Osteocyte (in vitro differentiated cells): ENCODE measurements around the gene PHF3. TPM values are rescaled to one million over a fixed set of nuclear protein-coding genes. Genes with fewer than 3 reads are reported as not detected.
"Not testable (repeated sequence)": the region's sequence is repeated elsewhere in the genome, so short reads cannot be mapped to it uniquely, and the experiment has no call there.

Source experiments
- DNase-seq: peaks from one replicate; pipeline ENCODE4 v3.0.0; 2021; ENCODE audit warnings: mixed read lengths; ENCODE audit not compliant: unreplicated experiment; ENCODE audit errors: extremely low spot score
- H3K27ac Mint-ChIP-seq: one replicate; pipeline ENCODE4 v1.8.0; 2021; ENCODE audit warnings: mild to moderate bottlenecking, mixed read lengths; ENCODE audit not compliant: unreplicated experiment
- H3K27me3 Mint-ChIP-seq: one replicate; pipeline ENCODE4 v1.8.0; 2021; ENCODE audit warnings: mixed read lengths; ENCODE audit not compliant: unreplicated experiment
- H3K36me3 Mint-ChIP-seq: one replicate; pipeline ENCODE4 v1.8.0; 2021; ENCODE audit warnings: mixed read lengths; ENCODE audit not compliant: unreplicated experiment
- H3K4me1 Mint-ChIP-seq: one replicate; pipeline ENCODE4 v1.8.0; 2021; ENCODE audit warnings: mixed read lengths; ENCODE audit not compliant: unreplicated experiment
- H3K4me3 Mint-ChIP-seq: one replicate; pipeline ENCODE4 v1.8.0; 2021; ENCODE audit warnings: mild to moderate bottlenecking, moderate library complexity, mixed read lengths; ENCODE audit not compliant: unreplicated experiment
- H3K9me3 Mint-ChIP-seq: one replicate; pipeline ENCODE4 v1.8.0; 2021; ENCODE audit warnings: mixed read lengths; ENCODE audit not compliant: unreplicated experiment
- total RNA-seq: library from RNA; stranded (reverse); gene quantifications from 2 replicates; pipeline ENCODE4 v1.2.1, GENCODE V29; 2021
- TF ChIP-seq, protein P1 (sequence below): fragments of 200-600 bp; sonication (generic); IDR thresholded peaks from 2 replicates; pipeline ENCODE4 v1.5.0; 2021; ENCODE audit warnings: antibody characterized with exemption, mild to moderate bottlenecking, moderate library complexity

PHF3 gene
- total RNA-seq, 1 donor from 2014 or later, result 51.5 TPM

DNA sequence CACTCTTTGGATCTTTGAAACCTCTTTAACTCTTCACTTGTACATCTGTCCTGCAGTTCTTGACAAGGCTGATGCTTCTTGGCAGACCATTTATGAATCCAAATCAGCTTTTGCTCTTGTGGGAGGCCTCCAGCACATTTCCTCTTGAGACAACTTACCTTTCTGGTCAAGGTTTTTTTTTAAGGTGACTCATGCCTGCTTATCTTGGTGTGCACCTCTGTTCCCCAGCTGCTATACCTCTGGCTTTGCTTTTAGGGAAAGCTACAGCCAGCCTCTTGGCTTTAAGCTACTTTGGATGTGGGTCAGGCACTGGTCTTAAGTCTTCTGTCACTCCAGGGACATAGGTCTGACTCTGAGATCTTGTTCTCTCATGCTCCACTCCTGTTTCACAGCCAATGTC, 106.5 kb downstream of the PHF3 start:
- no peak for DNase-seq
- Mint-ChIP-seq H3K9me3 (peaks cover 14% of the 10 kb centered on the region), H3K36me3 (peaks cover 5% of the 10 kb centered on the region), H3K4me3 (no peak overlapping the region), H3K27ac (no peak overlapping the region), H3K4me1 (peaks cover 9% of the 10 kb centered on the region), H3K27me3 (peaks cover 4% of the 10 kb centered on the region)
- TF ChIP-seq, protein P1, sequence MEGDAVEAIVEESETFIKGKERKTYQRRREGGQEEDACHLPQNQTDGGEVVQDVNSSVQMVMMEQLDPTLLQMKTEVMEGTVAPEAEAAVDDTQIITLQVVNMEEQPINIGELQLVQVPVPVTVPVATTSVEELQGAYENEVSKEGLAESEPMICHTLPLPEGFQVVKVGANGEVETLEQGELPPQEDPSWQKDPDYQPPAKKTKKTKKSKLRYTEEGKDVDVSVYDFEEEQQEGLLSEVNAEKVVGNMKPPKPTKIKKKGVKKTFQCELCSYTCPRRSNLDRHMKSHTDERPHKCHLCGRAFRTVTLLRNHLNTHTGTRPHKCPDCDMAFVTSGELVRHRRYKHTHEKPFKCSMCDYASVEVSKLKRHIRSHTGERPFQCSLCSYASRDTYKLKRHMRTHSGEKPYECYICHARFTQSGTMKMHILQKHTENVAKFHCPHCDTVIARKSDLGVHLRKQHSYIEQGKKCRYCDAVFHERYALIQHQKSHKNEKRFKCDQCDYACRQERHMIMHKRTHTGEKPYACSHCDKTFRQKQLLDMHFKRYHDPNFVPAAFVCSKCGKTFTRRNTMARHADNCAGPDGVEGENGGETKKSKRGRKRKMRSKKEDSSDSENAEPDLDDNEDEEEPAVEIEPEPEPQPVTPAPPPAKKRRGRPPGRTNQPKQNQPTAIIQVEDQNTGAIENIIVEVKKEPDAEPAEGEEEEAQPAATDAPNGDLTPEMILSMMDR, result no peak

DNA sequence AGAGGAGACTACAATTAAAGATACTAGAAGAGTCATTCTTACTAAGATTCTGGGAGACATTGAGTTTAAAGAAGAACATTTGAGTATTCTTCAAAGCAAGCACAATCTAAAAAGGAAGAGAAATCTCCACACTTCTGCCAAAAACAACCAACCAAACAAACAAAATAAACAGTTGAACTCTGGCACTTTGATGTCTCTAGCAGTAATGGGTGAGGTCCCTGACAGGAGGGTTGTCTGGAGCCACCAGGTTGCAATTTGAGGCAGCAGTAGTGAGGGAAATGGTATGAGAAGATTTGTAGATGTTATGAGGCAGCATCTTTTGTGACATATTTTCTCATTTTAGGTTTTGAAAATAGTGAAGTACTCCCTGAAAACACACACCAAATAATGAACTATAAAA, 108.1 kb downstream of the PHF3 start:
- Mint-ChIP-seq H3K4me1 (peaks cover 9% of the 10 kb centered on the region), H3K27me3 (peaks cover 11% of the 10 kb centered on the region), H3K36me3 (peaks cover 2% of the 10 kb centered on the region), H3K9me3 (peaks cover 19% of the 10 kb centered on the region), H3K4me3 (no peak overlapping the region), H3K27ac (no peak overlapping the region)
- DNase-seq, result no peak
- TF ChIP-seq, protein P1, result no peak

DNA sequence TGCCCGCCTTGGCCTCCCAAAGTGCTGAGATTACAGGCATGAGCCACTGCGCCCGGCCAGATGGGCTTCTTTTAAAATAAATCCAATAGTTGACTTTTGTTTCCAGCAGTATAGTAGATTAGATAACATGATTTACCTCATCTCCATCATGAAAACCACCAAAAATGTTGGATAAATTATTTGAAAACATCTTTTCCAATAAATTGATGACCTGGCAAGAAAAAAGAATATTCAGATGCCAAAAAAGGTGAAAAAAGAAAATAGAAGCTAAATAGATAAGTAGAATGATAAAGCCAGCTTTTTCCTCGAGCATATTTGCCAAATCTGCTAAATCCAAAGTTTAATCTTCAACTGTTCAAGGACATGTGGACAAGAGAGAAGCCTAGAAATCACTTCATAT, 109.2 kb downstream of the PHF3 start:
- no peak overlapping the region for H3K4me3 Mint-ChIP-seq
- TF ChIP-seq, protein P1, result no peak
- H3K9me3 Mint-ChIP-seq, result peaks cover 14% of the 10 kb centered on the region
- no peak for DNase-seq
- no peak overlapping the region for H3K27ac Mint-ChIP-seq
- peaks cover 17% of the 10 kb centered on the region for H3K27me3 Mint-ChIP-seq
- H3K4me1 Mint-ChIP-seq, result peaks cover 9% of the 10 kb centered on the region
- H3K36me3 Mint-ChIP-seq, result no peaks in the 10 kb centered on the region

DNA sequence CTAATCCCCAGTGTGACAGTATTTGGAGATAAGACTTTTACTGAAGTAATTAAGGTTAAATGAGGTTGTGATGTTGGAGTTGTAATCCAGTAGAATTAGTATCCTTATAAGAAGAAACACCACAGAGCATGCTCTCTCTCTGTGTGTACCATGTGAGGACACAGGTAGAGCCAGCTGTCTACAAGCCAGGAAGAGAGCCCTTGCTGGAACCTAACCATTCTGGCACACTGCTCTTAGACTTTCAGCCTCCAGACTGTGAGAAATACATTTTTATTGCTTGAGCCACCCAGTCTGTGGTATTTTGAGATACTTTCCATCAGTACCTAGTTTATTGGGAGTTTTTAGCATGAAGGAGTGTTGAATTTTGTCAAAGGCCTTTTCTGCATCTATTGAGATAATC, 110.2 kb downstream of the PHF3 start:
- no peak for DNase-seq
- no peaks in the 10 kb centered on the region for H3K36me3 Mint-ChIP-seq
- TF ChIP-seq, protein P1, result no peak
- peaks cover 14% of the 10 kb centered on the region for H3K9me3 Mint-ChIP-seq
- no peak overlapping the region for H3K4me3 Mint-ChIP-seq
- peaks cover 17% of the 10 kb centered on the region for H3K27me3 Mint-ChIP-seq
- H3K4me1 Mint-ChIP-seq, result peaks cover 3% of the 10 kb centered on the region
- no peak overlapping the region for H3K27ac Mint-ChIP-seq

DNA sequence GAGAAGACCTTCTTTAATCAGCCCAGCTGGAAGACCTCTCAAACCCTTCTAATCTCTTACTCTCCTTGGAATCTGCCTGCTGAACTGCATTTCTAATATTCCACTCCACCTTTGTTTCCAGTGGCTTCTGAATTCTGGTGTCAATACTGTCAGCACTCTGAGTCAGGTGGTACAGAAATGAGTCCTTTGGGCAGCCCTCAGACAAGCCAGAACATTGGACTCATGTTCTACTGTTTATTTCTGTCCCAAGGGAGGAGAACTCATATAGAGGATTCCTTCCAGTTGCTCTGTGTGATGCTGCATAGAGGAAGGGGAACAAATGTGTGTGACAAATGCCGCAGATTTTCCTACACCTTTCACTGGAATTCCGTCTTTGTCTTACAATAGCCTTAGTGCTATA, 114.8 kb downstream of the PHF3 start:
- Mint-ChIP-seq H3K4me3 (no peak overlapping the region), H3K27ac (no peak overlapping the region), H3K9me3 (peaks cover 14% of the 10 kb centered on the region), H3K4me1 (no peaks in the 10 kb centered on the region), H3K27me3 (peaks cover 17% of the 10 kb centered on the region), H3K36me3 (no peaks in the 10 kb centered on the region)
- TF ChIP-seq, protein P1, result no peak
- DNase-seq, result no peak

DNA sequence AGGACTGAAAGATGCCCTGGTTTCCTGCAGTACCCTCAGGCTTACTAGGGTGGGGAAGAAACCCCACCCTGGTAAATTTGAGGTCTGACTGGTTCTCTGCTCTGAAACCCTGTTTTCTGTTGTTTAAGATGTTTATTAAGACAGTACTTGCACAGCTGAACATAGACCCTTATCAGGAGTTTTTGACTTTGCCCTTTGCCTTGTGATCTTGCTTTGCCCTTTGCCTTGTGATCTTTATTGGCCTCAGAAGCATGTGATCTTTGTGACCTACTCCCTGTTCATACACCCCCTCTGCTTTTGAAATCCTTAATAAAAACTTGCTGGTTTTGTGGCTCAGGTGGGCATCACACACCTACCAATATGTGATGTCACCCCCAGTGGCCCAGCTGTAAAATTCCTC, 121.7 kb downstream of the PHF3 start:
- Mint-ChIP-seq H3K9me3 (peaks cover 16% of the 10 kb centered on the region), H3K27me3 (peaks cover 16% of the 10 kb centered on the region)
- DNase-seq, H3K36me3 Mint-ChIP-seq, H3K27ac Mint-ChIP-seq, H3K4me1 Mint-ChIP-seq, H3K4me3 Mint-ChIP-seq: not testable (repeated sequence)
